K562 (cell line): ENCODE results near the gene C19orf85.

Experiments used
- SMAD3 ChIP-seq: fragments of 450-650 bp; formaldehyde crosslinking; conservative IDR thresholded peaks from 2 replicates; pipeline ENCODE4 v1.4.0; 2020; ENCODE audit warnings: mild to moderate bottlenecking
- TF ChIP-seq, protein P1 (sequence below), 3 experiments: IDR thresholded peaks in 2 of 3; conservative IDR thresholded peaks in 1 of 3; 2 replicates each; pipeline ENCODE4 v1.5.1; 2011 to 2012; ENCODE audit warnings: low read length in 3 of 3, mild to moderate bottlenecking in 3 of 3, control low read depth in 2 of 3, improper control_type of control experiment in 1 of 3, inconsistent platforms in 1 of 3, low read depth in 1 of 3, mixed read lengths in 1 of 3, moderate library complexity in 1 of 3; ENCODE audit not compliant: insufficient read depth in 2 of 3
- TF ChIP-seq, protein P2 (sequence below): IDR thresholded peaks from 2 replicates; pipeline ENCODE4 v1.6.1; 2016; ENCODE audit warnings: missing genetic modification characterization, missing compliant biosample characterization
- TF ChIP-seq, protein P3 (sequence below): sonication (generic); formaldehyde crosslinking; IDR thresholded peaks from 2 replicates; pipeline ENCODE4 v1.8.1; 2023; ENCODE audit warnings: mild to moderate bottlenecking, missing genetic modification reagents

DNA sequence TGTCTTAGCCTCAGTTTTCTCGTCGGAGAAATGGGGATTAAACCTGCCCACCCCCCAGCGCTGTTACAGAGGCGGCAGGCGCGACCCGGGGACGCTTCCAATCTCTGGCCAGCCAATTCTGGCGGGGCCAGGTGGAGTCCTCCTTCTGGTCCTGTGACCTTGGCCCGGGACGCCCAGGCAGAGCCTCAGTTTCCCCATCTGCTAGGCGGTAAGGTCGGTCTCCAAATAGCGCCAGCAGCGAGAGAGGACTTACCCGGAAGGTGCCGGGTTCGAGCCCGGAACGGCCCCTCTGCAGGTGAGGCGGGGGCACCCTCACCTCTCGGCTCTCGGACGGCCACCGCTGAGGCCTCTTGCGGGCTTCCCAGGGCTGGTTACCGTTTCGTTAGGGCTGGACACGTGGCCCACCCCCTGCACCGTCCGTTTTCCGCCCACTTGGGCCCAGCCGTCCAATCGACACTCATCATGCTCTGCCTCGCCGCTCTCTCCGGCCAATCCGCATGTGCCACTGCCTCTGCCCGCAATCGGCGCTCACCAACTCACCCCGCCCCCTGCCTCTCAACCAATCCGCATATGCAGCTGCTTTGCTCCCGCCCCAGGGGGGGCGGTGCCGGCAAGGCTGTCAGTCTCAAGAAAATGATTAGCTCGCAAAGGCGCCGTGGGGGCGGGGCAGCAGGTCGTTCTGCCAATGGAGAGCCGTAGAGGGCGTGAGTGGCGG lies 3.1 kb downstream of the C19orf85 start, which contains the start of gene ISOC2:
- TF ChIP-seq, protein P1, sequence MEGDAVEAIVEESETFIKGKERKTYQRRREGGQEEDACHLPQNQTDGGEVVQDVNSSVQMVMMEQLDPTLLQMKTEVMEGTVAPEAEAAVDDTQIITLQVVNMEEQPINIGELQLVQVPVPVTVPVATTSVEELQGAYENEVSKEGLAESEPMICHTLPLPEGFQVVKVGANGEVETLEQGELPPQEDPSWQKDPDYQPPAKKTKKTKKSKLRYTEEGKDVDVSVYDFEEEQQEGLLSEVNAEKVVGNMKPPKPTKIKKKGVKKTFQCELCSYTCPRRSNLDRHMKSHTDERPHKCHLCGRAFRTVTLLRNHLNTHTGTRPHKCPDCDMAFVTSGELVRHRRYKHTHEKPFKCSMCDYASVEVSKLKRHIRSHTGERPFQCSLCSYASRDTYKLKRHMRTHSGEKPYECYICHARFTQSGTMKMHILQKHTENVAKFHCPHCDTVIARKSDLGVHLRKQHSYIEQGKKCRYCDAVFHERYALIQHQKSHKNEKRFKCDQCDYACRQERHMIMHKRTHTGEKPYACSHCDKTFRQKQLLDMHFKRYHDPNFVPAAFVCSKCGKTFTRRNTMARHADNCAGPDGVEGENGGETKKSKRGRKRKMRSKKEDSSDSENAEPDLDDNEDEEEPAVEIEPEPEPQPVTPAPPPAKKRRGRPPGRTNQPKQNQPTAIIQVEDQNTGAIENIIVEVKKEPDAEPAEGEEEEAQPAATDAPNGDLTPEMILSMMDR (IDR thresholded peaks at IDR 0.05 in 2 of 3, conservative IDR thresholded peaks at IDR 0.05 in 1 of 3; ENCODE audit: insufficient read depth in 2 of 3, low read depth in 1 of 3, low read length in 3 of 3), result no peak; a peak in 1 of 6 replicates
- TF ChIP-seq, protein P2, sequence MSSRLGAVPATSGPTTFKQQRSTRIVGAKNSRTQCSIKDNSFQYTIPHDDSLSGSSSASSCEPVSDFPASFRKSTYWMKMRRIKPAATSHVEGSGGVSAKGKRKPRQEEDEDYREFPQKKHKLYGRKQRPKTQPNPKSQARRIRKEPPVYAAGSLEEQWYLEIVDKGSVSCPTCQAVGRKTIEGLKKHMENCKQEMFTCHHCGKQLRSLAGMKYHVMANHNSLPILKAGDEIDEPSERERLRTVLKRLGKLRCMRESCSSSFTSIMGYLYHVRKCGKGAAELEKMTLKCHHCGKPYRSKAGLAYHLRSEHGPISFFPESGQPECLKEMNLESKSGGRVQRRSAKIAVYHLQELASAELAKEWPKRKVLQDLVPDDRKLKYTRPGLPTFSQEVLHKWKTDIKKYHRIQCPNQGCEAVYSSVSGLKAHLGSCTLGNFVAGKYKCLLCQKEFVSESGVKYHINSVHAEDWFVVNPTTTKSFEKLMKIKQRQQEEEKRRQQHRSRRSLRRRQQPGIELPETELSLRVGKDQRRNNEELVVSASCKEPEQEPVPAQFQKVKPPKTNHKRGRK, result no peak
- TF ChIP-seq, protein P3, sequence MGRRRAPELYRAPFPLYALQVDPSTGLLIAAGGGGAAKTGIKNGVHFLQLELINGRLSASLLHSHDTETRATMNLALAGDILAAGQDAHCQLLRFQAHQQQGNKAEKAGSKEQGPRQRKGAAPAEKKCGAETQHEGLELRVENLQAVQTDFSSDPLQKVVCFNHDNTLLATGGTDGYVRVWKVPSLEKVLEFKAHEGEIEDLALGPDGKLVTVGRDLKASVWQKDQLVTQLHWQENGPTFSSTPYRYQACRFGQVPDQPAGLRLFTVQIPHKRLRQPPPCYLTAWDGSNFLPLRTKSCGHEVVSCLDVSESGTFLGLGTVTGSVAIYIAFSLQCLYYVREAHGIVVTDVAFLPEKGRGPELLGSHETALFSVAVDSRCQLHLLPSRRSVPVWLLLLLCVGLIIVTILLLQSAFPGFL (CRISPR knock-in tag), result no peak
- no peak for TF ChIP-seq SMAD3 (CRISPR knock-in tag)
